Stimulated activated CD8-positive, alpha-beta memory T cell treated with anti-CD3 and anti-CD28 coated beads, Interleukin-12 subunit alpha, Interleukin-12 subunit beta, amount 100 ng/mL, for 4 hours (primary cell): Measurements from ENCODE around the gene AMOT.

Experiments used
- DNase-seq: peaks from one replicate; pipeline ENCODE4 v3.0.0-alpha.2; 2020; ENCODE audit warnings: low read depth

The AMOT gene

DNA sequence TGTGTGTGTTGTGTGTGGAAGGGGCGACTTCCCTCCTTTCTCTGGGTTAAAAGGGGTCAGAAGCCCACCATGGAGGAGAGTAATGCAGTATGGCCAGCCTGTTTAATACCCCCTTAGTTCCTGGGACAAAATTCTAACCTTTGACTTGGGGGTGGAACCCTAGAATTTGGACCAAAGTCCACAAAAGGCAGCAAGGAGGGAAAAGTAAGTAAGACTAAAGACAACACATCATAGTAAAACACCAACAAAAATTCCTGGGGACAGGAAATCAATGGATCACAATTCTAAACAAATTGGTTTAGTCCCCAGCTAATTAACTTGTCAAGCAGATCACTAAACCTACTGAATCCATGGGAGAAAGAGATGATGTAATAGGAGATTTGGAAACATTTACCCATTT lies 3.1 kb downstream of the AMOT start:
- DNase-seq = no peak

DNA sequence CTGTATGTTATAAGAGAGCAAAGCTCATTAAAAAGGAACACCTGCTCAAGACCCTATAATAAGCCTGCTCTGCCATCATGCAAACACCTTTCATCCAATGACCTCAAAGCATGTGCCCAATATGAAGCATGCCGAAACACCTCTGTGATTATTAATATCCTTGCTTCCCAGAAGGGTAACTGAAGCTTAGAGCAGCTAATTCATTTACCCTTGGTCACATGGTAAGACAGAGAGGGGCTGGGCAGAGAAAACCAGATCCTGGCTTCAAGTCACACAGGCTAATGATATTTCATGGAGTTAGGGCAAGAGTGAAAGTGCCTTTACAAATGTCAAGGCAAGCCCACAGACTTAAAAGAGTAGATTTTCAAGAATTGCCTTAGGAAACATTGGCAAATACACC lies 5.6 kb downstream of the AMOT start:
- no peak for DNase-seq

DNA sequence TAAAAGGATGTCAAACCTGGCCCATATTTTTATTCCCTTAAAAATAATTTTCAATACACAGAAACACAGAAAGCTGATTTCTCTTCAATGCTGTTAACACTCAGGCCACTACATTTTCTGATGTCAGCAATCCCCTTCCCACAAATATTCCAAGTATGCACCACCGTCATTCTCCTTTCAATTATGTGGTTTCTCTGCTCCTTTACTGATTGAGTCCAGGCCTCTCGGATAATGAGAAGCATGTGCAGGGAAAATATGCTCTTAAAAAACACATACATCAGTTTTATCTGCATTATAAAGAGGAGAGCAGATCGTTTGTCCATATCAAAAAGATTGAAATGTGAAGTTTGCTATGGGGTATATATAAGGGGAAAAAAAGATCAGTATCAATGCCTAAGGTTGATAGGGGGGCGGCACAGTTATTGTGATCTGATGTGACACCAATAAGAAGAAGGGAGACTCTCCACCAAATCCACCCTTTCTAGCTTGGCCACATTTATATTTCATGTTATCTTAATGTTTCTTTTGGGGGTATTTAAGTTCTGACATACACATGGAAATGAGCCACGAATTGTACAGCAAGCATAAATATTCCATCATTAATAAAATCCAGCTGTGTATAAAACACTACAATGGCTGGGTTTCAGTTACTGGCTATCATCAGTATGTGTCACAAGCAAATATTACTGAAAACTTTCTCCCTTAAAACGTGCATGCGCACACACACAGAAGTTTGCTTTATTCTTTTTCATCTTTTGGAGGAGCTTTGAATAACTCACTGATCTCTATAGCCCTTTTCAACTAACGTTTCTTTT lies 6.4 kb downstream of the AMOT start:
- no peak for DNase-seq

DNA sequence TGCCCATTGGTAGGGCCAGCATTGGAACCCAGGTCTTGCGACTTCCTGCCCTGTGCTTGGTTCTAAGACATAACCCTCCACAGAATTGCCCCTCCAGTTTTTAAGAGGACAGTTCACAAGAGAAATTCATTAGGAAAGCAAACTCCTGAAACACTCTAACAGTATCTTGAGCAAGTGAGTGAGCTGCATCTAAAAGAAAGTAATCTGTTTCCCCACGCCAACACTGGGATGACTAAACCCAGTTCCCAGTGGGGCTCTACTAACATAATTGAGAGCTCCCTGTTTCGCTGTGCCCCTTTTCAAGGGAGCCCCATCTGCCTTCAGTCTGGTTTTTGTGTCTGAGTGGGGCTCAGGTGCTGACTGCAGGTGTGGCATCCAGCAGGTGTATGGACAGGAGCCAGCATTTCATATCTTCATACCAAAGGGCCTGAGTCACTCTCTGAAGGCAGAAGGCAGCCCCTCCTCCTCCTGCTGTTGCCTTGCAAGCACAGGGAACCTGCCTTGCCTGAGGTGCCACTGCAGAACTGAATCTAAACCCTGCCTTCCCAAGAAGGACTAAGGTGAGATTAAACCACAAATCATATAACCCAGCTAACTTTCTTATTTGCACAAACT lies 8.0 kb downstream of the AMOT start:
- no peak for DNase-seq

- no peak for DNase-seq
These were observed 10.1 kb downstream of the AMOT start for GRCh38 chrX:112830540-112830939.

GRCh38 chrX:112827292-112827903 lies 13.2 kb downstream of the AMOT start:
- no peak for DNase-seq

DNA sequence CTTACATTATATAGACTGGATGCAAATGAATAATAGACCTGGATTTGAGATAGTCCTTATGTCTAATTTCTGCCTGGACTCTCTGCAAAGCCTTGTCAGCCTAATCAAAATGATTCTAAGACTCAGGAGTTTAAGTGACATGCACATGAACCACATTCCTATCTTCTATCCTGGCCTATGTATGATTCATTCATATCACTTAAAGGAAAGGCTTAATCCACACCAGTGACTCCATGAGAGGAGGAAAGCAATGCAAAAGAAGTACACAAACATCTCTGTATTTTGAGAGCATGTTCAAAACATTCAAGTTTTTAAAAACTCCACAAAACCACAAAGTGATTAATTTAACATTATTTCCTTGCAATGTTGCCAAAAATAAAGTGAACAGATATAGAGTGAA lies 14.6 kb downstream of the AMOT start:
- DNase-seq = no peak

DNA sequence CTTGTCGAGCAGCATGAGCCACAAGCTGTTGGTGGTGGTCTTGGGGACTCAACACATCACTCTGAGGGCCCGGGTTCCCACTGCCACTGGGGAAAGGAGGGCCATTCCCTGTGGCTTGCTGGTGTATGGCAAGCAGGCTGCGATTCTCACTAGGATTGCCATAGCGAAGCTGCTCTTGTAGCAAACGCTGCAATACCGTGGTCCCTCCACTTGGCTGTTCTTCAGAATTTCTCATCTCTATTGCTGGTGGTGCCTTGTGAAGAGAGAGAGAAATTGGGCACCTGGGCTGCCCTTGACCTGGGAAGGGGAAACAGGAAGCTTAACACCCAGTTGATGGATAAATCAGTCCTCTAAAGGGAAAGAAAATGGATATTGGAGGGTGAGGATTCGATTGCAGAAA lies 17.7 kb downstream of the AMOT start:
- DNase-seq = no peak

- DNase-seq = no peak
These were observed 20.0 kb downstream of the AMOT start for GRCh38 chrX:112820364-112821268.

DNA sequence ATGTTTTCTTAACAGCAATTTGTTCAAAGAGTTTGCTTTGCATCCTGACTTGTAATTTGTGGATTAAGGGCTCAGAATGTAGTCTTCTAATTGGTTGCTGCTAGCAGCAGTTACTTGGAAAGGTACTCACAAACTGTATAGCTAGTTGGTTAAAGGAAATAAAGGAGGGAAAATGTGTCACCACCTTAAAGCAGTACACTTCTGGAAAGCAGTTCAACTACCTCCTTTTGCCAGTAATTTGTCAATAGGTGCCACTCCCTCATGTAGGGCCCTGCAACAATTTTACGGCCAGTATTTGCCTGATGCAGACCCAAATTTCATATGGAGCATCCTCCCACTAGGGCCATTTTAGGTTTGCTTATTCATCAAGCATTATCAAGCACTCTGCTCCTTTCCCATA lies 20.8 kb downstream of the AMOT start:
- DNase-seq = no peak

DNA sequence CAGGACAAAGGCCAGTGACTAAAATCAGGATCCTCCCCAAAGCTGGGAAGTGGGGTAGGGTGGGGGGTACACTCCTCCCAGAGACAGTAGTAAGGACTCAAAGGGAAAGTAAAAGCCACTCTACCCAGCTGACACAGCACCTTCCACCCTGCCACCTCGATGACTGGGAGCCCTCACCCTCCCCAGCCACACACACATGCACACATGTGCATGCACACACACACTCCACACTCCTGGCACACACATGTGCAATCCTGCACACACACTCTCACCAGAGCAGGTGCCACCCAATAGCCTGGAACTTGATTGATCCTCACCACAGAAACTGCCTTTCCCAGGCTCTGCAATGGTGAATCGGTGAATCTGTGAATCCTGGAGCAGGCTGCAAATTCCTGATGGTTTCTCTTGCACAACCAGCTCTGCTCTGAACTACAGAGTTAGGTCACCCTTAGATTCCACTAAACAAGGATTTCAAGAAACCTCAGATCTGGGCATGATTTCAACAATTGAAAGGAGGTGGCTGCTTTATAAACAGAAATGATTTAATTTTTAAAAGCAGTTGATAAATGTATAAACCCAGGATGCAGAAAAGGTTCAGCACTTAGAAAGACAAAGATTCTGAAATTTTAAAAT lies 21.5 kb downstream of the AMOT start:
- no peak for DNase-seq

- DNase-seq = no peak
These were observed 22.3 kb downstream of the AMOT start for GRCh38 chrX:112818114-112819007.

DNA sequence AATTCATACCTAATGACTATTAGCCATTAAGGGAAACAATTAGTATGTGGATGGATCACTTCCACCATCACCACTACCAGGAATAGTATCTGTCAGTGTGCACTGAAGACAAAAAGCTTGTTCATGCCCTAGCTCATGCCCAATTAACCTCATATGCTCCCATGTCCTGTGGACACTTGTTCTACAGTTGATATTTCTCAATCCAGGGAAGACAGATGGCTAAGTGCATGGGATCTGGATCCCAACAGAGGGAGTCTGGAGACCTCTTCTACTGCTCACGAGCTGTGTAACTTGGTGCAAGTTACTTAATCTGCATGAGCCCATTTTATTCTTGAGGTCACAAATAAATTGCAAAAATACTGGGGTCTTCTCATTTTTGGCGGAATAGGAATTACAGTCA lies 23.7 kb downstream of the AMOT start:
- no peak for DNase-seq

DNA sequence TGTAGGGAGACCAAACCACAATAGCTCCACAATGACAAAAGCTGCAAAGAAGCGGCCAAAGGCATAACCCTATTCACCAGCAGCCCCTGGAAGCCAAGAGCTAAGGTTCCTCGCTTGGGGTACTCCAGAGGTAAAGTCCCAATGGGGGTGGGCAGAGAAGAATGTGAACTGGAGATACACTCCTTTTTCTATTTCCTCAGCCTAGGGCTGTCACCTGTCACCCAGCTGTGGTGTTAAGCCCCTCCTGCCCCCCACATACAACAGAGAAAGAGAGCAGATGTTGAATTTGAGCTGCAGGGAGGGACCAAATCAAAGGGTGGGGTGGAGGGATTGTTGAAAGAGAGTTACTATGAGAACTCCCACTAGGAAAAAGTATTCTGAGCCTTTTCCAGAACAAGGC lies 26.1 kb downstream of the AMOT start:
- DNase-seq = no peak

DNA sequence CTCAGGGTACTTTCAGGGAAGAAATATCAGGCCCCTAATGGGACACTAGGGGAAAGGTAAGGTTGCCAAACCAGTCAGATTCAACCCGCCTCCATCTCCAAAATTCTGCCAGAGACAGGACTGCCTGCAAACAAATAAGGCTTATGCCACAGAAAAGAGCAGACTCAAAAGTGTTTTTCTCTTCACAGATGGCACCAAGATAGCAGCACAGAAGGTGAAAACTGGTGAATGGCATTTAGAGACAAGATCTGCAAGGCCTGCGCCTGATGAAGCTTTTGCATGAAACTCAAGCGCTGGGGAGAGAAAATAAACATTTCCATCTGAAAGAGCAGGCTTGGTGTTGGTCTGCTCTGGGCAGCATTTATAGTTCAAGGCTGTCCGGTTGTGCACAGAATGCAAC lies 27.9 kb downstream of the AMOT start:
- DNase-seq = no peak

GRCh38 chrX:112808651-112809195 lies 31.9 kb downstream of the AMOT start:
- DNase-seq = no peak

DNA sequence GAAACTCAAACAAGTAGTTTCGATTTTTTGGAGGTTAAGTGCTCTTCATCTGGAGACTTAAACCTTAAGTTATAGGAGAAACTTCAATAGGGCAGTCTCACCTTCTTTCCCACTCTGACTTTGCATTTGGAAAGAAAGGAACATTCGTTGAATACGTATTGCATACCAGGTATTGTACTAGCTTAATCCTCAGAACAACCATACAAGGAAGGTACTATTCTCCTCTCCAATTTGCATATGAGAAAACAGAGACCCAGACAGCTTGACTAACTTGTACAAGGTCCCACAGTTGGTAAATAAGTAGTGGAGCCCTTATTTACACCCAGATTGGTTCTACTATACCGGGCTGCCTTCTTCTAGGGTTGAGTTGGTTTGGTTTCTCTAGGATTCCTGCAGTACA lies 32.6 kb downstream of the AMOT start:
- DNase-seq = no peak

GRCh38 chrX:112803060-112803459 lies 37.6 kb downstream of the AMOT start:
- DNase-seq = no peak

- no peak for DNase-seq
These were observed 38.1 kb downstream of the AMOT start for GRCh38 chrX:112802541-112802940.

GRCh38 chrX:112800971-112801775 lies 39.5 kb downstream of the AMOT start:
- DNase-seq = no peak
